HFFc6 (cell line): ENCODE data around the gene GABRG2. TPM values are rescaled to one million over a fixed set of nuclear protein-coding genes. Genes with fewer than 3 reads are reported as not detected.

Experiments
- DNase-seq: peaks from one replicate; pipeline ENCODE4 v3.0.0-alpha.2; 2018
- H3K27ac Mint-ChIP-seq: 2 replicates; pipeline ENCODE4 v1.8.0; 2020; ENCODE audit warnings: mild to moderate bottlenecking, mixed read lengths
- H3K27me3 Mint-ChIP-seq: 2 replicates; pipeline ENCODE4 v1.8.0; 2021; ENCODE audit warnings: mild to moderate bottlenecking, moderate library complexity, mixed read lengths; ENCODE audit not compliant: insufficient read depth
- H3K36me3 Mint-ChIP-seq: 2 replicates; pipeline ENCODE4 v1.8.0; 2021; ENCODE audit warnings: low read depth, mixed read lengths
- H3K4me1 Mint-ChIP-seq: 2 replicates; pipeline ENCODE4 v1.8.0; 2020; ENCODE audit warnings: low read depth, mixed read lengths
- H3K4me3 Mint-ChIP-seq: 2 replicates; pipeline ENCODE4 v1.8.0; 2020; ENCODE audit warnings: mild to moderate bottlenecking, moderate library complexity, mixed read lengths
- H3K9me3 Mint-ChIP-seq: 2 replicates; pipeline ENCODE4 v1.8.0; 2020; ENCODE audit warnings: mild to moderate bottlenecking, mixed read lengths
- CTCF ChIP-seq: fragments of 200-600 bp; sonication (generic); IDR thresholded peaks from 2 replicates; pipeline ENCODE4 v1.5.0; 2021; ENCODE audit warnings: antibody characterized with exemption, mild to moderate bottlenecking
- total RNA-seq, 6 experiments: library from RNA; stranded (reverse); fragmentation: NEBNext Ultra II Directional; extraction: Animal tissue kit (Norgen Biotek cat#: 25700); gene quantifications; 2 replicates in 1 of 6; 3 replicates in 5 of 6; pipeline ENCODE4 v1.2.3, GENCODE V29; 2021

Gene GABRG2
- total RNA-seq, 6 experiments from 2014 or later: not detected

- H3K9me3 Mint-ChIP-seq: peaks cover 29% of the 10 kb centered on the region
- no peak for DNase-seq
- no peak overlapping the region for H3K4me3 Mint-ChIP-seq
- no peaks in the 10 kb centered on the region for H3K4me1 Mint-ChIP-seq
- no peaks in the 10 kb centered on the region for H3K36me3 Mint-ChIP-seq
- H3K27ac Mint-ChIP-seq: no peak overlapping the region
- H3K27me3 Mint-ChIP-seq: no peaks in the 10 kb centered on the region
- TF ChIP-seq CTCF: no peak
Measured at GRCh38 chr5:162139190-162139589, 71.6 kb downstream of the GABRG2 start.

- no peaks in the 10 kb centered on the region for H3K4me1 Mint-ChIP-seq
- no peak overlapping the region for H3K27ac Mint-ChIP-seq
- no peaks in the 10 kb centered on the region; the same call in 1 of the 2 replicates for H3K27me3 Mint-ChIP-seq
- no peak for TF ChIP-seq CTCF
- H3K36me3 Mint-ChIP-seq: no peaks in the 10 kb centered on the region; the same call in 1 of the 2 replicates
- no peak overlapping the region for H3K4me3 Mint-ChIP-seq
- no peak for DNase-seq
- H3K9me3 Mint-ChIP-seq: peaks cover 49% of the 10 kb centered on the region
Measured at GRCh38 chr5:162154242-162154641, 86.7 kb downstream of the GABRG2 start.

GRCh38 chr5:162160401-162160800, 92.8 kb downstream of the GABRG2 start:
- peaks cover 63% of the 10 kb centered on the region for H3K9me3 Mint-ChIP-seq
- no peak for TF ChIP-seq CTCF
- no peak overlapping the region for H3K4me3 Mint-ChIP-seq
- no peaks in the 10 kb centered on the region for H3K4me1 Mint-ChIP-seq
- no peak overlapping the region for H3K27ac Mint-ChIP-seq
- H3K27me3 Mint-ChIP-seq: no peaks in the 10 kb centered on the region; the same call in 1 of the 2 replicates
- peaks cover 5% of the 10 kb centered on the region for H3K36me3 Mint-ChIP-seq
- no peak for DNase-seq

- no peak for DNase-seq
- H3K27ac Mint-ChIP-seq: no peak overlapping the region
- peaks cover 74% of the 10 kb centered on the region for H3K9me3 Mint-ChIP-seq
- no peak for TF ChIP-seq CTCF
- peaks cover 18% of the 10 kb centered on the region for H3K36me3 Mint-ChIP-seq
- no peak overlapping the region for H3K4me3 Mint-ChIP-seq
- H3K27me3 Mint-ChIP-seq: no peaks in the 10 kb centered on the region
- H3K4me1 Mint-ChIP-seq: no peaks in the 10 kb centered on the region
Measured at GRCh38 chr5:162163663-162164062, 96.1 kb downstream of the GABRG2 start.

GRCh38 chr5:162174358-162174974, 106.9 kb downstream of the GABRG2 start:
- no peaks in the 10 kb centered on the region for H3K4me1 Mint-ChIP-seq
- no peak for TF ChIP-seq CTCF
- H3K9me3 Mint-ChIP-seq: peaks cover 18% of the 10 kb centered on the region
- DNase-seq: no peak
- H3K36me3 Mint-ChIP-seq: no peaks in the 10 kb centered on the region
- no peak overlapping the region for H3K27ac Mint-ChIP-seq
- no peaks in the 10 kb centered on the region for H3K27me3 Mint-ChIP-seq
- no peak overlapping the region for H3K4me3 Mint-ChIP-seq

GRCh38 chr5:162187371-162187770, 119.8 kb downstream of the GABRG2 start:
- no peaks in the 10 kb centered on the region for H3K36me3 Mint-ChIP-seq
- no peaks in the 10 kb centered on the region for H3K4me1 Mint-ChIP-seq
- H3K27ac Mint-ChIP-seq: no peak overlapping the region
- no peak overlapping the region for H3K4me3 Mint-ChIP-seq
- H3K9me3 Mint-ChIP-seq: peaks cover 72% of the 10 kb centered on the region
- no peak for DNase-seq
- no peak for TF ChIP-seq CTCF
- no peaks in the 10 kb centered on the region for H3K27me3 Mint-ChIP-seq
